SK-N-MC (cell line): Measurements from ENCODE around the gene SGMS1.

Experiments used
- EZH2 ChIP-seq: fragments of 200-600 bp; sonication (generic); IDR thresholded peaks from one replicate; pipeline ENCODE4 v1.6.1; 2017; ENCODE audit warnings: antibody characterized with exemption
- POLR2AphosphoS5 ChIP-seq: IDR thresholded peaks from 2 replicates; pipeline ENCODE4 v1.6.1; 2012; ENCODE audit warnings: mild to moderate bottlenecking, low read depth, low read length, borderline replicate concordance

- TF ChIP-seq POLR2AphosphoS5, result no peak
- no peak for TF ChIP-seq EZH2
Measured at GRCh38 chr10:50439806-50440205, 183.9 kb downstream of the SGMS1 start.
